ENCODE results near the gene NME3.
"Not testable (repeated sequence)": the region's sequence is repeated elsewhere in the genome, so short reads cannot be mapped to it uniquely, and the experiment has no call there.

NME3 gene

GRCh38 chr16:1745900-1746692 is 25.2 kb downstream of the NME3 start:
- DNase-seq = peak; percentile 72

- peak; percentile 75 for DNase-seq
Measured at GRCh38 chr16:1745181-1745899, 26.0 kb downstream of the NME3 start.

- no peak for DNase-seq
Measured at GRCh38 chr16:1744338-1744840, 27.0 kb downstream of the NME3 start.

- DNase-seq = no peak
Measured at GRCh38 chr16:1743376-1744337, 27.7 kb downstream of the NME3 start.

DNA sequence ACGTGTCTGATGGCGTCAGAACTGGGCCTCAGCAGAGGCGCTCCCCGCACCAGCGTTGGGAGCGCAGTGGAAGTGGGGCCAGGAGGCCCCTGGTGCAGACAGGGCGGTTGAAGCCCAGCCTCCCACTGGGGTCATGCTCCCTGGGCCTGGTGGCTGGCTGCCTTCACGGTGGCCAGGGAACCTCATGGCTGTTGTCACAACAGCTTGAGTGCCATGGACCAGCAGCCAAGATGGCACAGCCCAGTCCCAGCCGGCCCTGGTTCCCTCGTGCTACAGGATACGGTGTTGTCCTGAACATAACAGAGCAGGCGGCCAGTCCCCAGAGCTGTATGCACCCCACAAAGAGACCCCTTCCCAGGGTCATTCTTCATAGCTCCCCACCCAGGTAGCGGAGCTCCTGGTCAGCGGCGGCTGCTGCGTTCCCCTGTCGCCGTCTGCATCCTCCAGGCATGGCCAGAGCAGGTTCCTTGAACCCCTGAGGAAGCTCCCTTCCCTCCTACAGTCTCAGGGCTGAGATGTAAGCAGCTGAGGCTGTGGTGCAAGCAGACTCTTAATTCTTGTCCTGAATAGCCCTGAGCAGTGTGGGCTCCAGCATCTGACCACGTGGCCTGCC is 29.7 kb downstream of the NME3 start:
- no peak for DNase-seq

DNA sequence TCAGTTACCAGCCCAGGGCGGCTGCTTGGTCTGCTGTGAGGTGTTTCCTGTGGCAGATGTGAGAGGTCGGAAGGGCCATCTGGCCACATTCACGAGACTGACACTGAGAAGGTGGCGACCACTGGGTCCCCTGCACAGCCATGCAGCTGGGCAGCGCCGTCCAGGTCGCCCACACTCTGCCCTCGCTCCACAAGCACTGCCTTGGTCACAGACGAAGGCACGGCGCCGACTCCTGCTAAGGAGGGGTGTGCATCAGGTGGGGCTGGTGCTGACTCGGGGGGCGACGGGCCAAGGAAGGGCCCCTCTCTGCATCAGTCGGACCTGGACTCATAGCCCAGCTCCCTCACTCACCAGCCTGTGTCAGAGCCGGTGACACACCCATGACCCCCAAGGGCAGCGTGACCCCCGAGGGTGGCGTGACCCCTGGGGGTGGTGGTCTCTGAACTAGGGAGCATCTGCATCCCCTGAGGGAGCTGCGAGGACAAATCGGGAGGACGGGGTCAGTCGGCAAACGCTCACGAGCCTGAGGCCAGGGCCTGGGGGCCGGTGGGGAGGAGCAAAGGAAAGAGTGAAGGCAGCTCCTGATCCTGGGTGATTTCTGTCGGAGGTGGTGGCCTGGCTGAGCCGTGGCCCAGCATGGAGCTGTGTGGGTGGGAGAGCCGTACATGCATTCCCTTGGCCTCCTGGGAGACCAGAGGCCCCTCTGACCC is 30.4 kb downstream of the NME3 start:
- DNase-seq = no peak

DNA sequence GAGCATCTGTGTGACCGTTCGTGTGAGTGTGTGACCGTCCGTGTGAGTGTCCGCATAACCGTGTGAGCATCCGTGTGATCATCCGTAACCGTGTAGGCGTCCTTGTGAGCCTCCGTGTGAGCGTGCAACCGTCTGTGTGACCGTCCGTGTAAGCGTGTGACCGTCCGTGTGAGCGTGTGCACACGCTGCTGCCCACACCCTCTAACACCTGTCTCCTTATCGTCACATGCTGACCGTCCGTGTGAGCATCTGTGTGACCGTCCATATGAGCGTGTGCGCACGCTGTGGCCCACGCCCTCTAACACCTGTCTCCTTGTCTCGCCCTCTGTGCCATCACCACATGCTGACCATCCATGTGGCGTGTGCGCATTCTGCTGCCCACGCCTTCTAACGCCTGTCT is 31.1 kb downstream of the NME3 start:
- no peak for DNase-seq

DNA sequence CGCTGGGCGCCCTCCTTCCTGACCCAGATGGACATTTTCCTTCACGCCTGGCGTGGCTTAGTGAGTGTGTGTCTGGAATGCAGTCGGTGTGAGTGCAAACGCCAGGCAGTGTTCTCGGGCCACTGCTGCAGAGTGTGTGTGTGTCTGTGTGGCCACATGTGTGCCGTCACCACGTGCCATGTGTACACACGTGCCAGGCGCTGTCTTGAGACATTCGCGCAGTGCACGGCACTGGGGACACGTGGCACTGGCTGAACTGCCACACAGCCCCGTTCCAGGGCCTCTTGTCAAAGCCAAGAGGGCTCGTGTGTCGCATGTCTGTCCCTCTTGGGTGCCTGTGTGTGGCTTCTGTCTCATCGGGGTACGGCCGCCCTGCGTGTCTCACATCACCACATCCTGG is 36.5 kb downstream of the NME3 start:
- no peak for DNase-seq

- DNase-seq = no peak
Measured at GRCh38 chr16:1734123-1734522, 37.2 kb downstream of the NME3 start.

GRCh38 chr16:1732551-1732987 is 38.8 kb downstream of the NME3 start:
- not testable (repeated sequence) for DNase-seq

DNA sequence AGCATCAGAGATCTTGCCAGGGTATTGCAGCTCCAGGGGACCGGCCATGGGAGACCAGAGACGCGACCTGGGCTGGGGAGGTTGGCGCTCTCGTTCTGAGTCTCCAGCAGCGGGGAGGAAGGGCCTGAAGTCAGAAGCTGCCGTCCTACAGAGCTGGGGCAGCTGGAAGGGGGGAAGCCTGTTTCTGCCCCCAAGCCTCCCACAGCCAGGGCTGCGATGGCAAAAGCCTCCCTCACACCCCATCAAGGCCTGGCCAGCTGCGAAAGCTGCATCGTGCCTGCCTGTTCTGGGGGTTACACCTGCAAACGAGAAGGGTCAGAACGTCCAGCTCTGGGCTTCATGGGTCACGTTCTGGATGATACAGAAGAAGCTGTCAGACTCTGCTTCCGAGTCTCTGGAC is 39.3 kb downstream of the NME3 start:
- no peak for DNase-seq

GRCh38 chr16:1731603-1732002 is 39.7 kb downstream of the NME3 start:
- no peak for DNase-seq

GRCh38 chr16:1731073-1731472 is 40.3 kb downstream of the NME3 start:
- DNase-seq = no peak

DNA sequence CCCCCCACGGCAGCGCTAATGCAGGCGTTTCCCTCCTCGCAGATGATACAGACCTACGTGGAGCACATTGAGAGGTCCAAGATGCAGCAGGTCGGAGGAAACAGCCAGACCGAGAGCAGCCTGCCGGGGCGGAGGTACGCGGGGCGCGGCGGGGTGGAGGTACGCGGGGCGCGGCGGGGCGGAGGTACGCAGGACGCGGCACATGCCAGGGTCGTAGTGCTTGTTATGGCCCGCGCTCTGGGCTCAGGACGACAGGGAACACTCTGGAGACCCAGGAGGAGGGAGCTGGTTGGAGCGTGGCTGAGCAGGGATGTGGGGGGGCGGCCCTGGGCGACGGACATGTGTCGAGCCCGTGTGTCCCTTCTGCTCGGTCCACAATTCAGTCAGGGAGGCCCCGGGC is 41.9 kb downstream of the NME3 start:
- DNase-seq = no peak

DNA sequence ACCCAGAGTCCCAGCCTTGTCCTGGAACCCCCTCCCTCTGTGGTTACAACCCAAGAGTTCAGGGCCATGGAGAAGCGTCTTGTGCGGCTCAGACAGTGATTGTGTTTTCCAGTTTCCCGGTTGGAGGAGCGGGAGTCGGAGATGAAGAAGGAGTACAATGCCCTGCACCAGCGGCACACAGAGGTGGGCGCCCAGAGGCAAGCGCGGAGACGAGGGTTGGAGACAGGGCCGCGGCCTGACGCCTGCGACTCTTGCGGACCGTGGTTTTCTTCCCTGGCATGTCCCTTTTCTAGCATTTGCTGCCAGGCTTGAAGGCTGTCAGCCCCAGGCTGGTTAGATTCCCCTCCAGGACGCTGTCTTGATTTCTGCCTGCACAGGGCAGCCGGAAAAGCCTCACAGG is 42.3 kb downstream of the NME3 start:
- no peak for DNase-seq

GRCh38 chr16:1727651-1728624 is 43.4 kb downstream of the NME3 start:
- DNase-seq = no peak

- DNase-seq = no peak
Measured at GRCh38 chr16:1726661-1727502, 44.5 kb downstream of the NME3 start.

- DNase-seq = no peak
Measured at GRCh38 chr16:1724491-1724890, 46.9 kb downstream of the NME3 start.

DNA sequence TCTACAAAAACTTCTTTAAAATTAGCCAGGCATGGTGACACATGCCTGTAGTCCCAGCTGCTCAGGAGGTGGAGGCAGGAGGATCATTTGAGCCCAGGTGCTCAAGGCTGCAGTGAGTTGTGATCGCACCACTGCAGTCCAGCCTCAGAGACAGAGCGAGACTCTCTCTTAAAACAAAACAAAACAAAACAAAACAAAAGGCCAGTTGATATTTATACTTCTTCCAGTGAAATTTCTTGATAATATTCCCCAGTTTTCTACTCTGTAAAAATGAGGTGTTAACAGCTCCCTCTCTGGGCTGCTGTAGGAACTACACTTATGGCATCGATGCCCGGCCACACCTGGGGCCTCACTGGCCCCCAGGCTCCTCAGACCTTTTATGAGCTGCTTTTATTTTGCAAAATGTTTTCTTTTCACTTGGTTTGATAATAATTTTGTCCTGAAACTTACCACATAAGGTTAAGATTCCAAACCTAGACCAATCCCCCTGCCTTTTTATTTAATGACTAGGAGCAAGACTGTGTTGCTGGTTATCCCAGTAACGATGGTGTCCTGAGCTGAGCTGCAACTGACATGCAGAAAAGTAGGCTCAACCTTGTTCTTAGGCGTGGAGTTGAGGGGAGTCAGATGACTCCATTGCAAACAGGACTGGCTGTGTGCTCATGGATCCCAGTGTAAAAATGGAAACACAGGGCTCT is 47.7 kb downstream of the NME3 start:
- no peak for DNase-seq
